B cell (primary cell): ENCODE results near the gene MRPL32.

Experiments
- CTCF ChIP-seq: fragments of 200-600 bp; IDR thresholded peaks from one replicate; pipeline ENCODE4 v1.8.0; 2022; ENCODE audit warnings: antibody characterized with exemption, mild to moderate bottlenecking
- EZH2 ChIP-seq: IDR thresholded peaks from 2 replicates; pipeline ENCODE4 v1.6.1; 2012; ENCODE audit warnings: borderline replicate concordance, low read depth, mild to moderate bottlenecking, moderate library complexity, low read length; ENCODE audit not compliant: insufficient read depth, poor library complexity, severe bottlenecking

GRCh38 chr7:42911454-42912447, 20.4 kb upstream of the MRPL32 start, which contains the start of gene C7orf25:
- TF ChIP-seq CTCF: no peak
- no peak for TF ChIP-seq EZH2
